ENCODE results near the gene SH3D21.

The SH3D21 gene

DNA sequence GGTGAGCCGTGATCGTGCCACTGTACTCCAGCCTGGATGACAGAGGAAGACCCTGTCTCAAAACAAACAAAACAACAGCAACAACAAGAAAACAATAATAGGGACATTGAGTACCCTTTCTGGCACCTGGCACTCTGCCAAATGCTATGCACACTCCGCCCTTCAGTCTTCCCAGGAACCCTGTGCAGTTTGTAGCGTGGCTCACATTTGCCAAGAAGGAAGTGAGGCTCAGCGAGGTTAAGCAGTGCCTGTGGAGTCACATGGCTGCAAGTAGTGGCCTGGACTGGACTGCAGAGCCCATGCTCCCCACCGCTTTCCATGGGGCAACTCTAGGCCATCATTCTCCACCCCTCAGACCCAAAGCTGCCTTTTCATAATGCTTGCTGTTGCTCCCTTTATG lies 22.5 kb downstream of the SH3D21 start:
- no peak overlapping the region for H3K4me3 ChIP-seq (ENCODE audit: low read depth, low read length)

DNA sequence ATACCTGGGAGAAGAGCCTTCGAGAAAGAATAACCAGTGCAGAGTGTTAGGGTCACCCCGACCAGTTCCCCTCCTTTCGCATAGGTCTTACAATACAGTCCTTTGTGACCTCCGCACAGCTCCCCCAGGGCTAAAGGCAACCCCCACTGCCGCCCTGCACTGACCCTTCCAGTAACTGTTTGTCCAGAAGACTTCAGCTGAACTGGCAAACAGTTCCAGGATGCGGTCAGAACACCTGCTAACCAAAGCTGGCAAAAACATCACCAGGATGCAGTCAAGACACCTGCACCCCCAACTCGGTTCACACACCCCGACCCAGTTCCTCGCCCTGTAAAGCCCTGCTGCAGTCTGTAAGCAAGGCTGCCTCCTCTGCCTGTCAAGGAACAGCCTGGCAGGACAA lies 23.6 kb downstream of the SH3D21 start:
- H3K4me3 ChIP-seq (ENCODE audit: low read depth, low read length) = no peak overlapping the region

DNA sequence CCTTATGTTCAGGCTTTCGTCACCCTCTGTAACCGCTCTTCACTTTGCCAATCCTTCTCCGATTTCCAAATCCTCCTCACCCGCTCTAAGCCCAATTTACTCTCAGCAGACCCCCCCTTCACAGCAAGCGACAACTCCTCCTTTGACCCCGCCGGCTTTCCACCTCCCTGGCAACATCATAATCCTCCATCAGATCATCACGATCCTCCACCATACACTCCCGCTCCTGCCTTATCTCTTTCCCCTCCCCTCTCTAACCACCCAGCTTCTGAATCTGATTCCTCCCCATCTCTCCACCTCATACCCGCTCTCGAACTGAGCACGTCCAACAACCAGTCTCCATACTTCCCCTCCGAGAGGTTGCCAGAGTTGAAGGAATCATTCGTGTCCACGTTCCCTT lies 24.8 kb downstream of the SH3D21 start:
- no peak overlapping the region for H3K4me3 ChIP-seq (ENCODE audit: low read depth, low read length)

DNA sequence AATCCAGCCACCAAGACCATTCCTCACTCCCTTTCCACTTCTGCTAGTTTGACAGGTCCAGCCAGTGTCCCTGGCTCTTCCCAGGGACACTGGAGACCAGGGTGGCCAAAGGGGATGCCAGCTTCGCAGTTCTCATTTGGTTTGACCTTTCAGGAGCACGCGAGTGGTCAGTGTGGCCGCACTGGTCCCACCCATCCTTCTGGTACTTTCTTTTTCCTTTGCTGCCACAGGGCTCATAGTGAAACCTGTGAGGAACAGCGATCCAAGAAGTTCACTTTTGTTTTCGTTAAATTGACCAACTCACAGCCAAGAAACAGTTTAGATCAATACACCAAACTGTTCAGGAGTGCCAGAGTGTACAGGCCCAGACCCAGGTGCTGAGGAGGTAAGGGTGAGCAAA lies 31.7 kb downstream of the SH3D21 start:
- H3K4me3 ChIP-seq (ENCODE audit: low read depth, low read length) = no peak overlapping the region

DNA sequence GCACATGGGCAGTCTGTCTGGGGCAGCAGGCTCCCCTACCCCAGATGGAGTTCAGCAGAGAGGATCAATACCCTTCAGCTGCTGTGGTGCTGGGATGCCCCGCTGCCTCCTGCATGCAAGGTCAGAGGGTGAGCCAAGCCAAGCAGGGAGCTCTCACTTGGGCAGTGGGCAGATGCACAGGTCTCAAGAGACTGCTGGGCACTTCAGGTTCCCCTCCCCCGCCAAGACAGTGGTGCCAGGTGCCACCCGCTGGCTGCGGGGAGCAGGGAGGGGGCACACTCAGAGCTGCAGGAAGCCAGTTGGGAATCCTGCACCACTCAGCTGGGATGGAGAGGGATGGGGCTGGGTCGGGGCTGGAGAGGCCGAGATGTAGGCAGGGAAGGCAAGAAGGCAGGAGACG lies 33.0 kb downstream of the SH3D21 start:
- no peak overlapping the region for H3K4me3 ChIP-seq (ENCODE audit: low read depth, low read length)

DNA sequence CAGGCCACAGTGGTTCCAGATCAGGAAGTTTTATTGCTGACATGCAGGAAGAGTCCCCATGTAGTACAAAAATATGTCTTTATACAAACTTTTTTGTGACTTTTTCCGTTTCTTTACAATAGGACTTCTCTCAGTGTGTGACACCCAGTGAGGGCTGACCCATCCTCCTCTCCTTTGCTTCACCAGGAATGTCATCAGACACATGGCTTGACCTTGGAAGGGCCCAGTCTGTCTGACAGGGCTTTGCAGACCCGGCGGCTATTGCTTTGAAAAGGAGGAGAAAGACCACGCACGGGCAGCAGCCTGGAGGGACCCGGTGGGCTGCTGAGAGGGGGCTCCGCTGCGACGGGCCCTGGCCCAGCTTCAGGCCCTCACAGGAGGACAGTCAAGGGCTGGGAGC lies 33.4 kb downstream of the SH3D21 start:
- no peak overlapping the region for H3K4me3 ChIP-seq (ENCODE audit: low read depth, low read length)

DNA sequence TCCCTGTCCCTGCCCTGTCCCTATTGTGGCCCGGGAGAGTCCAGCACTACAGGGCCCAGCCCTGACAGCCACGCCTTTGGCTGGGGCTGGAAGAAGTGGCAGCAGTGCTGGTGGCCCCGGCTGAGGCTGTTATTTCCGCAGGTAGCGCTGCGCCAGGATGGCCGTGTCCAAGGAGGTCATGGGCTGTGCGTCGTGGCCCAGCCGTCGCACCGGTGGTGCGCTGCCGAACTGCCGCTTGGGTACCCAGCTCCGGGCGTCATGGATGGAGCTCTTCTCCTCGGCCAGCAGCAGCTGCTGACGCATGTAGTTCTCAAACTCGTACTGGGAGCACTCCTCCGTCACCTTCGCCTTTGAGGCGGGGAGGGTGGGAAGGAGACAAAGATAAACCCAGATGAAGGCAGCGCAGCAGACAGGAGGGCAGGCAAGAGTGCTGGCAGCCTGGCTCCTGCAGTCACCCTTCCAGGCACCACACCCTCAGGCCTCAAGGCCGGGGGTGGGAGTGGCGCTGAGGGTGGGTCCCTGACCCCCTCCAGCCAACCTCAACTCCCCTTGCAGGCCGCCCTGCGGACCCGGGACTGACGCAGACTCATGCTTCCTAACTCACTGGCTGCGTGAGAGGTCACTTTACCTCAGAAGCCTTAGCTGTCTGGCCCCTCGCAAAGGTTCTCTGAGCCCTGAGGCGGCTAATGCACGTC lies 35.6 kb downstream of the SH3D21 start:
- H3K4me3 ChIP-seq (ENCODE audit: low read depth, low read length) = no peak overlapping the region

DNA sequence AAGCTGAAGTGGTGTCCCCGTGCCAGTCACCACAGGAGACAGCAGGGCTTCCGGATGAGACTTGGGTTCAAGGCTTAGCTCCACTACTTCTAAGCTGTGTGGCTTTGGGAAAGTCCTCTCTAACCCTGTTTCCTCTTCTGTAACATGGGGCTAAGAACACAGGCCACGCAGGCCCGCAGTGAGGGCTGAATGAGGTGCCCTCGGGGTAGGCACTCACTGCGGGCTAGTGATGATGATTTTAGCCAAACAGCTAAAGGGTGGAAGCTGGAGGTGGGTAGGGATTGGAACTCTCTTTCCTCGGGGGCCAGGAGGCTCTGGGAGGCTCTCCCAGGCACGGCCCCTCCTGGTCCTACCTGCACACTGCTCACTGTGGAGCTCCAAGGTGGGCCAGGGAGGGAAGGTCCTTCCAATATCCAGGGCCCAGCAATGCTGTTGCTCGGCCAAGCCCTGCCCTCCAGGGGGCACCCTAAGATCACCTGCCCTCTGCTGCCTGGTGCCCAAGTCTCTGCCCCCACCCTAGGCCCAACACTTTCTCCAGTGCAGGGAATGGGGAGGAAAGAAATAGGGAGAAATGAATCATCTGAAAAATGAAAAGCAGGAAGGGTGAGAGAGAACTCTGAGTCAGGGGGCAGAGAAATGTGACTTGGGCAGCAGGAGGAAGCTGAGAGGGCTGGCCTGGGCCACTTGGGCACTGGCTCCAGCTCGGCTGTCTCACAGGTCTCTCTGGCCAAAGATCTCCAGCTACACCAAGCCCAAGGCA lies 36.4 kb downstream of the SH3D21 start:
- no peak overlapping the region for H3K4me3 ChIP-seq (ENCODE audit: low read depth, low read length)

DNA sequence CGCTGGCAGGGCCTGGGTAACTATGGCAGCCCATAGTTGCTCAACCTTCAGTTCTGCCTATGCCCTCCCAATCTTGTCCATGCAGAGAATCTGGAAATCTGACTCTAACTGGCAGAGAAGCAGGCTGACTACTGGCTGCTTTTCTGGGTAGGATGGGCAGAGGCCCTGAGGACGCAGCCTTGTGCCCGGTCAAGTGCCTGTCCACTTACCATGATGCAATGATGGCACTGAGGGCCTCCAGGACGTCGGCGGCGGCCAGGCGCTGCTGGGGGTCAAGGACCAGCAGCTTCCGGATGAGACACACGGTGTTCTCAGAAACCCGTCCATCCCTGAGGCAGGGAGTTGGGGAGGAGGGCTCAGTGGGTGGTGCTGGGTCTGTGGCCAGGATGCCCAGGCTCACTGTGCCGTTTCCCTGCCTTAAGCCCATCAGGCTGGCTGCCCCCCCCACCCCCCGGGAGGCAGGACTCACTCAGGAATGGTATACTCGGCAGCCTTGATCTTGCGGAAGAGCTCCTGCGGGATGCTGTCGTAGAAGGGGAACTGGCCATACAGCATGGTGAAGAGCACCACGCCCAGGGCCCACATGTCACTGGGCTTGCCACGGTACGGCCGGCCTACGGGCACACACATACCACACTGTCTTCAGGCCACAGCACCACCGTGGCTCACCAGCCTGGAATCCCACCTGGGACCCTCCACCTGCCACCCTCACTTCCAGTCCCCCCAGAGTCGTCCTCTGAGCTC lies 37.7 kb downstream of the SH3D21 start:
- no peak overlapping the region for H3K4me3 ChIP-seq (ENCODE audit: low read depth, low read length)

DNA sequence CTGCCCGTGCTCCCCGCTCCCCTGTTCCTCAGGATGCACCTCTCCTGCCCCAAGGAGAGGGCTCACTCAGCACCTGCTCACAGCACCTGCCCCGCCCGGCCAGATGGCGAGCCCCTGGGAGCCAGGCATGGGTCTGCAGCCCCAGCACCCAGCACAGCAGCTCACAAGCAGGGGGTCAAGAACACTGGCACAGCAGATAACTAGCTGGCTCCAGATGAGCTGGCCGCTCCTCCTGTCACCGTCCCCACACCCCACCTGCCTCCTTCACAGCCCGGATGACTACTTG lies 38.2 kb downstream of the SH3D21 start:
- no peak overlapping the region for H3K4me3 ChIP-seq (ENCODE audit: low read depth, low read length)

DNA sequence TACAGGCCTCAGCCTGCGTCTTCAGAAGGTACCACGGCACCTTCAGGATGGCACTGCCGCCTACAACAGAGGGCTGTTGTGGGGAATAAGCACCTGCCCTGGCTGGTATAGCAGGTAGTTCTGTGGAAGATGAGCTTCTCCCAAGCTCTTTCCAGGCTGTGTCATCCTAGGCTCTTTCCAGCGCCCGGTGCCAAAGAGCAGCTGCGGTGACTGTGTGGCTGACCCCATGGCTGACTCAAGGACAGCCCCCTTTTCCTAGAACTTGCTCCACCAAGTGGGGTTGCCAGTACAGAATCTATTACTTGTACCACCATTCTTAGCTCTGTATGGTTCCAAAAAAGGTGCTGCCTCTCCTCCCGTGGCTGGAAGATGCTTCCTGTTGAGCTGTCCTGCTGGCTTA lies 39.2 kb downstream of the SH3D21 start:
- H3K4me3 ChIP-seq (ENCODE audit: low read depth, low read length) = no peak overlapping the region

DNA sequence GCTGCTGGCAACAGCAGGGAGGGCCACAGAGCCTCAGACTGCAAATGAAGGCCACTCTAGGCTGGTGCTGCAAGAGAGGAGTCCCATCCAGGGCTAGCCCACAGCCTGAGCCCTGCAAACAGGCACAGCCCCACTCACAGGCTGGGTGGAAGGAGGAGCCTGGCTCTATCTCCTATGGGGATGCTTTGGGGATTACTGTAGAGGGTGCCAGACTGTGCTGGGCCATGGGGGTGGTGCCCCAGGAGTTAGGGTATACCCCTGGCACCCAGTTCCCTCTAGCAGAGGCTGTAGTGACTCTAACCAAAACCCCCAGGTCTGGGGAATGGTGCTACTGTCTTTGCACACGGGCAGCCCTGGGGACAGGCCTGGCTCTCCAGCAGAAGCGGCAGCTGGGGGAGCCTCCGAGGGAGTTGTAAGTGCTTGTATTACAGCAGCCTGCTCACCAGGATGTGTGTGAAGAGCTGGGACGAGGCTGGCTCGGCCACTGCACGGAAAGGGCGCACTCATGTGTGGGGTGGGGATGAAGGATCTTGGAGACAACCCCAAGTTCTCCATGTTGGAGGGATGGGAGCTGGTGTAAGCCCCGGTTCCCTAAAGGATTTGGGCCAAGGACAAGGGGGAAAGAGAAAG lies 40.7 kb downstream of the SH3D21 start:
- no peak overlapping the region for H3K4me3 ChIP-seq (ENCODE audit: low read depth, low read length)

DNA sequence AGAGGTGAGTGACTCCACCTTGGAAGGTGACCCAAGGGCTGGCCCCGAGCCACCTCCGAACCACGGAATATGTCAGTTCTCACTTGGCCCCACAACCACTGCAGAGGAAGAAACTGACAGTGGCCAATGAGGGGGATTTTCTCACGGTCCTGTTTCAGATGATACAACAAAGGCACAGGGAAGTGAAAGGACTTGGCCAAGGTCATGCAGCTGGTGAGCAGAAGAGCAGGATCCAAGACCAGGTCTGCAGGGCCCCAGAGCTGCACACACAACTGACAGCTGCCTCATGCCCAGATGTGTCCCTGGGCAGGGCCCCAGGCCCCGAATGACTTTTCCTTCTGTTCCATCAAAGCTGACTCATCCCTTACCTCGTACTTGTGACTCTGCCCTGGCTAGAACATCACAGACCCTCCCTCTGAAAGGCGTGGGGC lies 43.1 kb downstream of the SH3D21 start:
- H3K4me3 ChIP-seq (ENCODE audit: low read depth, low read length) = no peak overlapping the region

DNA sequence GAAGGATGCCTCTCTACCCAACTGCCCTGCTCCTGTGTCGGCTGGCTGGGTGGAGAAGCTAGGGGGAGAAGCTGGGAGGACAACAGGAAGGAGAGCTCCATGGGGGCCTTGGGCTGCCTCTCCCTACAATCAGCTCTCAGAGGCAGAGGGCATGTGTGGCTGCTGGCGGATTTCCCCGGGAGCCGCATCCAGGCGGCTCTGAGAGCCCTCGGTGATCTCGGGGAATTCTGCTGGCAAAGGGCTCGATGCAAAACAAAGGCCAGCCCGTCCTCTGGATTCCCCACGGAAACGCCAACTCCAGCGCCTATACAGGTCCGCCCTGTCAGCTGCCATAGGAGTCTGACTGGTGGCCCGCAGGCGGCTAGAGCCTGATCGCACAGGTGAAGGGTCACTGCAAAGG lies 43.7 kb downstream of the SH3D21 start:
- H3K4me3 ChIP-seq (ENCODE audit: low read depth, low read length) = no peak overlapping the region

DNA sequence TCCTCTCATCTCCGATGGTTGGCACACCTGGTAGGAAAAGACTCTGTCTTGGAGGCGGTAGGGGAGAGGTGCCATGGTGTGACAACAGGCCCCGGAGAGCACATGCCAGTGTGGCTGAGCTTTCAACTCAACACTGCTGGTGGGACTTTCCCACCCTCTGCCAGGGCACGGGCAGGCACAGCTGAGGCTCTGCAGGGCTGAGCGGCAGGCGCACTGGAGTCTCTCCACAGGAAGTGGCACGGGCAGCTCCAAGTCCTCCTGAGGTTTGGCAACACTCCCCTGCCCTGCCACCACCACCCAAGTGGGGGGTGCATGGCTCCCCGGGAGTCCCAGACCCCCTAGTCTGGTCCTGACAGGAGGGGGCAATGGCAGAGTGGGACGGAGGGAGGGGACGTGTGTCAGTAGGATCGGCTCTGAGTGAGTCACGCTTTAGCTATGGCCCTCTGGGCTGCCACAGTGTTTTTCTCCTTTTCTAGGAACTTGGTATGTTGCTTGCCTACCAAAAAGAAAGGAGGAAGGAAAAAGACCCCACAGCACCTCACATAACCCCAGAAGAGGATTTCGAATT lies 44.6 kb downstream of the SH3D21 start:
- no peak overlapping the region for H3K4me3 ChIP-seq (ENCODE audit: low read depth, low read length)

DNA sequence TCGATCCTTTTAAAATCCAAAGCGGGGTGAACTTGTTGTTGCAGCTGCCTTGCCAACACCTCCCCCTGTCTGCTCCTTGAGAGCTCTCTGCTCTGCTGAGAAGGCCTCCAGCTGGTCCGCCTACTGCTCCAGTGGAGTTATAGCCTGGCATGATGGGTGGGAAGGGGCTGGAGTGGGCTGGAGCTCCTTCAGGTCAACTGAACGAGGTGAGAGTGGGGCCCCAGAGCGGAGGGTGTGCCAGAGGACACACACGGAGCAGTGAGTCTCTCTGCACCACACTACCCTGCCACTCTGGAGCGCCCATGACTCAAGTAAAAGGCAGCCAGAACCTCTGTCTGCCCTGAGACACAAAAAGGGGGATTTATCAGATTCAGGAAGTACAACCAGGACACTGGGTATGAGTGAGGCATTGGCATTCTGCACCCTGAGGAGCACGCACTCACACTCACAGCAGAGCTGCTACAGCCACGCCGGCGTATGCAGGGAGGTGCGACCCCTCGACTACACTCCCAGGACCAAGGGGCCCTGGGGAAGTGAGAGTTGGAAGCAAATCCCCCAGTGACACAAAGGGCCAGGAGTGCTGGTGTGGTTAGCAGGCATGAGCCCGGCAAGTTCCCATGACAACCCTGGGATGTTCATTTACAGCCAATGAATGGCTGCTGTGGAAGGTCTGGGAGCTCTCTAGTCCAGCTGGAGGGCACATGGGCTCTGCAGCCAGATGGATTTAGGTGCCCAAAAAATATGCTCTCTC lies 45.2 kb downstream of the SH3D21 start:
- H3K4me3 ChIP-seq (ENCODE audit: low read depth, low read length) = no peak overlapping the region

DNA sequence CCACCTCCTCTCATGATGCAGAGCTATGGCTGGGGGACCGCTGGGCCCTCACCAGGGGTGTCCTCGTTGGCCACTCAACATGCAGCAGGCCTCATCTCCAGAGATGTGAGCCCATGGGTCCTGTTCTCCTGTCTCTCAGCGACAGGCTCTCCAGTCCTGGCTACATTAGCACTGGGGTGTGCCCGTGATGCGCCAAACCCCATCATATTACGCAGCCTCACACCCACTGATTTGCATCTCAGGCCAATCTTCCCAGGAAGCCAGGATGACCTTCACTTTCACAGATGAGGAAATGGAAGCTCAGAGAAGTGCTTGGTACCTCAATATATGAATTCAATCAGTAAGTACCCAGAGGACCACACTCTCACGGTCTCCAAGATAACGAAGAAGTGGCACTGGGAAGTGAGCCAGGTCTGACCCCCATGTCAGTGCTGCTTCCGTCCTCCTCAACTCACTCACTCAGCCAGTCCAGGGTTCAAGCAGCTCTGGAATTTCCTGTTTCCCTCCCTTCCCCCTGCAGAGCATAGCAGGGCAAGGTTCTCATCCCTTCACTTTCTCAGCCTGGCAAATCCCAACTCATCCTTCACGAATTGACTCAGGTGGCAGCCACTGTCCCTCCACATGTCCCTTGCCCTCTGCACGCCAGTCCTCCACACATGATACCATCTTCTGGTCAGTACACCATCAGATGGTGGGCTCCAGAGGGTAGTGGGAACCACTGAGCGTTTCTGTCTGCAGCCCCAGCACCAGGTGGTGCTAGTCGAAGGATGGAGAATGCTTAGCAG lies 46.1 kb downstream of the SH3D21 start:
- no peak overlapping the region for H3K4me3 ChIP-seq (ENCODE audit: low read depth, low read length)

DNA sequence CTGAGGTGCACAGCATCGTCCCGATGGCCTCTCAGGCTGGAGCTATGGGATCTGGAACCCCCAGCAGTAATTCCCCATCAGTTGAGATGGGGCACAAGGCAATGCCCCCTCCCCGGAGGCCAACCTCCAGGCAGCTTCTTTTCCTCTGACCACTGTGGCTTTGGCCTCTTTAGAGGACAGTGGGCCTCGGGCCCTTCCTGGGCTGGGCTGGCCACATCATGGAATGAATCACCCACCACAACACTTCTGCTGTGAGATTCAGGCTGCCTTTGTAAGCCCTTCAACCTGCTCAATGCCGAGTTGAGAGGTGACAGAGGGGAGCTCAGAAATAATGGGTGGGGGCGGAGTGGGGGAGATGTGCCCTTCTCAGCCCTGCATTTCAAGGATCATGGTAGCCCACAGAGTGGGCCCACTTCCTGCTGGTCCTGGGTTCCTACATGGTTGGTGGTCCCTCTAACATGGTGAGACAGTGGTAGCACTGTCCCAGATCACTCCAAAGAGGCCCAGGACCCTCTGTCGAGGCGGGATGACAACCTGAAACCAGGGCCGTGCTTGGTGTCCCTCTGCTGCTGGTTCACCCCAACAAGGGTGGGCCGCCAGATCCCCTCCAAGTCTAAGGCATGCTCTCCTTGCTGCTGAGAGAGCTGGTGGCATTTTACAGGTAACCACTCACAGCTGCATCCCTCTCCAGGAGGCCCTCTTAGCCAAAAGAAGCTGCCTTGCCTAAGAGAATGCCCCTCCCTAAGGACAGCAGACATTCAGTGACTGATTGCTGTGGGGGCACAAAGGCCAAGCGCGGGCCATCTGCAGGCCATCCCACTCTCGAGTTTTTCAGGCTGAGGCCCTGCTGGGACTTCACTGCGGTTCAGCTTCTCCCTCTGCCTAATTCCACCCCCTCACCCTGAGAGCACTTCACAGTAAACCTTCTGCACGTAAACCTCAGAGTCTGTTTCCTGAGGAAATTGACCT lies 47.0 kb downstream of the SH3D21 start:
- H3K4me3 ChIP-seq (ENCODE audit: low read depth, low read length) = no peak overlapping the region

DNA sequence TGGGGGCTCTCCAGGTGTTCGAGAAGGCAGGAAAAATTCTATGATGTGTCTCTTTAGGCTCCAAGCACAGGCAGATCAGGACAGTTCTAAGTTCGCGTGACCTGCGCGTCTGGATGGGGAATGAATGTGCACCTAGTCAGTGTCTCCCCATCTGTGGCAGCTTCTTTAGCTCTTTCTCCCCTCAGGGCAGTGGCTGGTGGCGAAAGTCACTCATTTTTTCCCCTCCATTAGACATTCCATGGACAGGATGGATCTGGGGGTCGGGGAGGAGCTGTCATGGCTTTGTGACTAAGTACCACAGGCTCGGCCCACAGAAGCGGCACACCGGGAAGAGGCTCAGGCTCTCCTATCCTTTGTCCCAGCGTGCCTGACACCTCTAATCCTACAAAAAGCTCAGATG lies 48.3 kb downstream of the SH3D21 start:
- H3K4me3 ChIP-seq (ENCODE audit: low read depth, low read length) = no peak overlapping the region
